GM12878 (cell line): ENCODE results near the gene POLR2B. TPM values are rescaled to one million over a fixed set of nuclear protein-coding genes. Genes with fewer than 3 reads are reported as not detected.

Experiments used
- ATAC-seq: fragments of 200-7000 bp; cut with Tn5 transposase; 3 replicates; pipeline ENCODE4 v1.9.1; 2020; ENCODE audit warnings: mild to moderate bottlenecking, moderate library complexity
- BruUV-seq: library from RNA; stranded (reverse); fragments of 400-500 nt; replicated peaks from 2 replicates; lab custom pipeline; 2021; lab: Mats Ljungman, UMichigan
- CTCF ChIA-PET: fragments of 300-600 bp; sonication (Branson Sonifier 250); formaldehyde crosslinking; extraction: SDS; loops from one replicate; lab custom pipeline; 2021; ENCODE audit warnings: inconsistent platforms; lab: Yijun Ruan, JAX
- POLR2A ChIA-PET: fragments of 350-600 bp; formaldehyde crosslinking; extraction: SDS; loops from one replicate; lab custom pipeline; 2021; ENCODE audit warnings: inconsistent platforms; lab: Charles Lee
- RAD21 ChIA-PET: fragments of 300-600 bp; sonication (Branson Sonifier 250); formaldehyde crosslinking; loops from one replicate; lab custom pipeline; 2023; ENCODE audit warnings: antibody characterized with exemption; ENCODE audit not compliant: unreplicated experiment; lab: Charles Lee
- SMC1A ChIA-PET: fragments of 300-600 bp; sonication (Branson Sonifier 250); formaldehyde crosslinking; loops from one replicate; lab custom pipeline; 2023; ENCODE audit not compliant: unreplicated experiment, uncharacterized antibody; lab: Charles Lee
- DNase-seq: peaks from one replicate; pipeline ENCODE4 v3.0.0-alpha.2; 2011; ENCODE audit warnings: low read depth, low spot score
- FAIRE-seq: peaks from 3 replicates; lab custom pipeline; 2011; peaks lifted over from hg19 to GRCh38; lab: Jason Lieb, UNC
- H2AFZ ChIP-seq: 2 replicates; pipeline ENCODE4 v1.6.0; 2011; ENCODE audit warnings: low read depth, low read length, control low read depth; ENCODE audit not compliant: control insufficient read depth
- H3K27ac ChIP-seq: 2 replicates; pipeline ENCODE4 v1.5.1; 2011; ENCODE audit warnings: control low read depth; ENCODE audit not compliant: control insufficient read depth, insufficient read depth
- H3K27me3 ChIP-seq, 2 experiments: replicated peaks in 1 of 2; 2 replicates each; pipeline versions ENCODE4 v1.6.0 to v1.6.1; 2011; ENCODE audit warnings: low read length in 1 of 2; ENCODE audit not compliant: control insufficient read depth in 2 of 2, insufficient read depth in 2 of 2
- H3K36me3 ChIP-seq, 2 experiments: 2 replicates each; pipeline ENCODE4 v1.5.1; 2011; ENCODE audit warnings: low read length in 1 of 2; ENCODE audit not compliant: control insufficient read depth in 2 of 2, insufficient read depth in 2 of 2
- H3K4me1 ChIP-seq: 2 replicates; pipeline ENCODE4 v1.6.1; 2011; ENCODE audit warnings: mild to moderate bottlenecking, low read length, moderate library complexity, mixed read lengths; ENCODE audit not compliant: control insufficient read depth, insufficient read depth
- H3K4me2 ChIP-seq: 2 replicates; pipeline ENCODE4 v1.6.0; 2011; ENCODE audit warnings: control low read depth; ENCODE audit not compliant: control insufficient read depth, insufficient read depth
- H3K4me3 ChIP-seq: fragments of 200-600 bp; sonication (generic); 2 replicates; pipeline ENCODE4 v1.5.1; 2016
- H3K79me2 ChIP-seq: 2 replicates; pipeline ENCODE4 v1.6.0; 2011; ENCODE audit warnings: low read length; ENCODE audit not compliant: control insufficient read depth, insufficient read depth
- H3K9ac ChIP-seq: 2 replicates; pipeline ENCODE4 v1.8.0; 2011; ENCODE audit warnings: low read length, control low read depth, mixed read lengths; ENCODE audit not compliant: control insufficient read depth, insufficient read depth
- H3K9me3 ChIP-seq: replicated peaks from 3 replicates; pipeline ENCODE4 v1.5.1; 2011; ENCODE audit warnings: mild to moderate bottlenecking, low read length; ENCODE audit not compliant: control insufficient read depth, insufficient read depth
- H4K20me1 ChIP-seq: 2 replicates; pipeline ENCODE4 v1.6.0; 2011; ENCODE audit not compliant: control insufficient read depth, insufficient read depth
- CHD2 ChIP-seq: IDR thresholded peaks from 2 replicates; pipeline ENCODE4 v1.6.1; 2011; ENCODE audit warnings: low read depth, low read length, improper control_type of control experiment, borderline replicate concordance
- E2F4 ChIP-seq: IDR thresholded peaks from 2 replicates; pipeline ENCODE4 v1.6.1; 2012; ENCODE audit warnings: low read depth, low read length, improper control_type of control experiment
- E4F1 ChIP-seq: fragments of 450-650 bp; IDR thresholded peaks from 2 replicates; pipeline ENCODE4 v1.6.1; 2018; ENCODE audit warnings: borderline replicate concordance, mild to moderate bottlenecking; ENCODE audit not compliant: partially characterized antibody
- EGR1 ChIP-seq, 2 experiments: IDR thresholded peaks; 1 replicate in 1 of 2; 2 replicates in 1 of 2; pipeline ENCODE4 v1.6.1; 2011 to 2012; ENCODE audit warnings: low read depth in 2 of 2, low read length in 2 of 2, borderline replicate concordance in 1 of 2, mild to moderate bottlenecking in 1 of 2, moderate library complexity in 1 of 2
- NBN ChIP-seq: fragments of 450-650 bp; IDR thresholded peaks from 2 replicates; pipeline ENCODE4 v1.6.1; 2016
- NFYB ChIP-seq: IDR thresholded peaks from 2 replicates; pipeline ENCODE4 v1.6.1; 2011; ENCODE audit warnings: low read depth, mild to moderate bottlenecking, low read length, improper control_type of control experiment, moderate library complexity; ENCODE audit not compliant: insufficient read depth
- NR2C2 ChIP-seq: IDR thresholded peaks from 2 replicates; pipeline ENCODE4 v1.6.1; 2011; ENCODE audit warnings: borderline replicate concordance, low read depth; ENCODE audit not compliant: control insufficient read depth, insufficient read length
- STAT1 ChIP-seq: fragments of 450-650 bp; conservative IDR thresholded peaks from 2 replicates; pipeline ENCODE4 v1.6.1; 2014; ENCODE audit warnings: antibody characterized with exemption, mild to moderate bottlenecking
- ZBTB11 ChIP-seq: fragments of 450-650 bp; formaldehyde crosslinking; IDR thresholded peaks from 2 replicates; pipeline ENCODE4 v1.5.0; 2022; ENCODE audit warnings: mild to moderate bottlenecking, missing genetic modification characterization
- ZNF207 ChIP-seq: fragments of 450-650 bp; IDR thresholded peaks from 2 replicates; pipeline ENCODE4 v1.6.1; 2014; ENCODE audit warnings: antibody characterized with exemption, mild to moderate bottlenecking, borderline replicate concordance
- ZNF687 ChIP-seq: fragments of 450-650 bp; IDR thresholded peaks from 2 replicates; pipeline ENCODE4 v1.6.1; 2017; ENCODE audit warnings: mild to moderate bottlenecking, moderate library complexity
- WGBS: methylation state at CpG from one replicate; pipeline ENCODE4 v1.1.6; 2016; ENCODE audit warnings: low lambda C conversion rate; ENCODE audit not compliant: insufficient replicate concordance, insufficient coverage; ENCODE audit errors: missing lambda C conversion rate; 5-methylcytosine and 5-hydroxymethylcytosine counted together
- in situ Hi-C: fragments of 300-500 bp; cut with MboI; formaldehyde crosslinking; loops from 9 replicates; pipeline ENCODE4 v1.14.3; 2018; ENCODE audit warnings: mixed read lengths
- intact Hi-C: fragments of 100-400 bp; cut with micrococcal nuclease; formaldehyde crosslinking; loops from one replicate; pipeline ENCODE4 v1.14.2; 2022; ENCODE audit not compliant: unreplicated experiment
- polyA plus RNA-seq, 11 experiments: library from polyadenylated mRNA; depleted of rRNA in 4 of 11; unstranded in 6 of 11; stranded (reverse) in 5 of 11; fragments of >200 nt; fragmentation: Nextera tagmentation in 4 of 11; fragmentation: Illumina TruSeq in 1 of 11; extraction: Ambion mirVana in 4 of 11; extraction: Trizol in 1 of 11; gene quantifications; 1 replicate in 1 of 11; 2 replicates in 10 of 11; pipeline versions ENCODE4 v1.2.1 to v1.2.3, GENCODE V29; 2011 to 2016; ENCODE audit warnings: inconsistent platforms in 2 of 11, missing spikeins in 2 of 11, low read depth in 1 of 11
- total RNA-seq, 4 experiments: library from RNA; depleted of rRNA in 3 of 4; stranded (reverse); fragments of >200 nt in 3 of 4; fragmentation: Illumina TruSeq in 1 of 4; extraction: Trizol in 1 of 4; gene quantifications; 2 replicates each; pipeline versions ENCODE4 v1.2.1 to v1.2.3, GENCODE V29; 2013 to 2021

The POLR2B gene
- total and polyA plus RNA-seq, 10 of the 15 experiments (the other 5 are each of a cell fraction or from before 2014, with no cell fraction given), result 46.0 to 183 (median 99.2) TPM

GRCh38 chr4:57063518-57063917 is 84.8 kb downstream of the POLR2B start (continued):
- TF ChIP-seq ZNF687, result no peak
- no peak for TF ChIP-seq CHD2
- TF ChIP-seq E2F4, result no peak

- Histone ChIP-seq H2AFZ (no peak overlapping the region), H3K79me2 (no peaks in the 10 kb centered on the region), H3K27ac (no peak overlapping the region), H3K4me3 (no peak overlapping the region), H3K4me1 (no peaks in the 10 kb centered on the region), H3K9ac (no peak overlapping the region), H3K4me2 (no peak overlapping the region), H4K20me1 (no peaks in the 10 kb centered on the region), H3K27me3 (no peaks in the 10 kb centered on the region), H3K36me3 (no peaks in the 10 kb centered on the region), H3K9me3 (no peaks in the 10 kb centered on the region)
- FAIRE-seq (no peak), ATAC-seq (no peak), DNase-seq (no peak)
- ChIA-PET RAD21 (no interaction called here), SMC1A (interaction anchor here (1.0 kb wide), 1 partner anchor 87 kb away, joined by 3 read pairs; the partner anchor contains the start of gene NOA1), CTCF (no interaction called here), POLR2A (no interaction called here)
- intact Hi-C loops, result no loop called here
- in situ Hi-C loops, result loop anchor here (10.0 kb wide), 1 partner anchor 61 kb away; no protein-coding TSS in a partner anchor
- no TSS peak for BruUV-seq
- WGBS, result 3% methylated on average over 2 of the region's 2 CpGs
- no peak for TF ChIP-seq NR2C2
- no peak for TF ChIP-seq ZBTB11 (CRISPR knock-in tag)
- TF ChIP-seq EGR1 (IDR thresholded peaks at IDR 0.05; ENCODE audit: borderline replicate concordance in 1 of 2, low read depth in 2 of 2, low read length in 2 of 2), result no peak
- no peak for TF ChIP-seq STAT1
- TF ChIP-seq ZNF207, result no peak
- no peak for TF ChIP-seq NFYB
- TF ChIP-seq NBN, result no peak
- TF ChIP-seq E4F1, result no peak
Observed at GRCh38 chr4:57064120-57064519, 85.4 kb downstream of the POLR2B start.
